ENCODE measurements around the gene MEIS2. TPM values are rescaled to one million over a fixed set of nuclear protein-coding genes. Genes with fewer than 3 reads are reported as not detected.

The MEIS2 gene
- total RNA-seq, 1 donor from 2014 or later, result 6.6 TPM

DNA sequence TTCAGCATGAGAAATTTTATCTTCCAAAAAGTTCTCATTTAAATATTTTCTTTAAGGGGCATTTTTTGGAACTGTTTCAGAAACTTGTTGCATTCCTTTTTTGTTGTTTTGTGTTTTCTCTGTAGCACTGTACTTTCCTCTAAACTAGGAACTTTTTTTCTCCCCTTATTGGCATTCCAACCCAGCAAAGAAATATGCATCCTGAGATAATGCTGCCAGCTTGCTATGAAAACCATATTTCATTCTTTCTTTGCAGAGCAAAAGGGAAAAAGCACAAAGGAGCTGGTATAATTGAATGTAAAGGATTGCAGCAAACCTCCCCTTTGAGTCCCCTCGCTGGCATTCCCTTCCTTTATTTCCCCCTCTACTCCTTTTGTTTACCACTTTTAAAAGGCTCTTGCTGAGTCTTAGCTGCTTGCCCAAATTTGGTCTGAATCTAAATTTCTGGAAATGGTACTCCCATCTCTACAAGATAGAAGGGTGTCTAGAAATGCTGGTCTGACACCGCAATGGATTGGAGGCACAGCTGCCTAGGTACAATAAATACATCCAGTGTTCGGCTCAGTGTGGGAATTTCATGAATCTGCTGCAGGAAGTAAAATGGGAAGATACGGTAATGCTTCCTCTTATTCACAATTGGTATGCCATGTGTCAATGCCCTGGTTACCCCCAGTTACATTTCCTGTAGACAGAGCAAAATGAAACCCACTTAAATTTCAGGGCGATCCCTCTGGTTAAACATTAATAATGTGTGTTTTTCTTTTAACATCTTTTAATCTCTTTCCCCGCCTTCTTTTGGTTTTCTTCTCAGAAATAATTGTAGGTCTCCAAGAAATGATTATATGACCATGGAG is 156.6 kb downstream of the MEIS2 start:
- no peak overlapping the region for H3K4me3 ChIP-seq (ENCODE audit: low read depth, low read length)
- H3K27me3 ChIP-seq (ENCODE audit: control insufficient read depth, insufficient read depth, low read length), result no peaks in the 10 kb centered on the region
- DNase-seq (ENCODE audit: low read depth) (no peak), FAIRE-seq (no peak)
- no peaks in the 10 kb centered on the region for H3K36me3 ChIP-seq (ENCODE audit: control insufficient read depth, insufficient read depth, low read length)
- TF ChIP-seq, protein P1, sequence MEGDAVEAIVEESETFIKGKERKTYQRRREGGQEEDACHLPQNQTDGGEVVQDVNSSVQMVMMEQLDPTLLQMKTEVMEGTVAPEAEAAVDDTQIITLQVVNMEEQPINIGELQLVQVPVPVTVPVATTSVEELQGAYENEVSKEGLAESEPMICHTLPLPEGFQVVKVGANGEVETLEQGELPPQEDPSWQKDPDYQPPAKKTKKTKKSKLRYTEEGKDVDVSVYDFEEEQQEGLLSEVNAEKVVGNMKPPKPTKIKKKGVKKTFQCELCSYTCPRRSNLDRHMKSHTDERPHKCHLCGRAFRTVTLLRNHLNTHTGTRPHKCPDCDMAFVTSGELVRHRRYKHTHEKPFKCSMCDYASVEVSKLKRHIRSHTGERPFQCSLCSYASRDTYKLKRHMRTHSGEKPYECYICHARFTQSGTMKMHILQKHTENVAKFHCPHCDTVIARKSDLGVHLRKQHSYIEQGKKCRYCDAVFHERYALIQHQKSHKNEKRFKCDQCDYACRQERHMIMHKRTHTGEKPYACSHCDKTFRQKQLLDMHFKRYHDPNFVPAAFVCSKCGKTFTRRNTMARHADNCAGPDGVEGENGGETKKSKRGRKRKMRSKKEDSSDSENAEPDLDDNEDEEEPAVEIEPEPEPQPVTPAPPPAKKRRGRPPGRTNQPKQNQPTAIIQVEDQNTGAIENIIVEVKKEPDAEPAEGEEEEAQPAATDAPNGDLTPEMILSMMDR (IDR thresholded peaks at IDR 0.05; ENCODE audit: insufficient read depth, low read length, severe bottlenecking), result no peak

GRCh38 chr15:36942248-36942827 is 158.0 kb downstream of the MEIS2 start:
- H3K36me3 ChIP-seq (ENCODE audit: control insufficient read depth, insufficient read depth, low read length), result no peaks in the 10 kb centered on the region
- no peaks in the 10 kb centered on the region for H3K27me3 ChIP-seq (ENCODE audit: control insufficient read depth, insufficient read depth, low read length)
- TF ChIP-seq, protein P1 (IDR thresholded peaks at IDR 0.05; ENCODE audit: insufficient read depth, low read length, severe bottlenecking), result no peak
- FAIRE-seq, result no peak
- no peak overlapping the region for H3K4me3 ChIP-seq (ENCODE audit: low read depth, low read length)
- DNase-seq (ENCODE audit: low read depth), result no peak

GRCh38 chr15:36941798-36942197 is 158.6 kb downstream of the MEIS2 start:
- H3K27me3 ChIP-seq (ENCODE audit: control insufficient read depth, insufficient read depth, low read length), result no peaks in the 10 kb centered on the region
- FAIRE-seq, result no peak
- TF ChIP-seq, protein P1 (IDR thresholded peaks at IDR 0.05; ENCODE audit: insufficient read depth, low read length, severe bottlenecking), result no peak
- H3K36me3 ChIP-seq (ENCODE audit: control insufficient read depth, insufficient read depth, low read length), result no peaks in the 10 kb centered on the region
- H3K4me3 ChIP-seq (ENCODE audit: low read depth, low read length), result no peak overlapping the region
- DNase-seq (ENCODE audit: low read depth), result no peak

- FAIRE-seq, result no peak
- DNase-seq (ENCODE audit: low read depth), result no peak
- TF ChIP-seq, protein P1 (IDR thresholded peaks at IDR 0.05; ENCODE audit: insufficient read depth, low read length, severe bottlenecking), result no peak
These were observed 159.6 kb downstream of the MEIS2 start for GRCh38 chr15:36940636-36941260.

GRCh38 chr15:36940219-36940618 is 160.1 kb downstream of the MEIS2 start:
- no peak for DNase-seq (ENCODE audit: low read depth)
- H3K4me3 ChIP-seq (ENCODE audit: low read depth, low read length), result no peak overlapping the region
- no peaks in the 10 kb centered on the region for H3K27me3 ChIP-seq (ENCODE audit: control insufficient read depth, insufficient read depth, low read length)
- no peak for FAIRE-seq
- no peaks in the 10 kb centered on the region for H3K36me3 ChIP-seq (ENCODE audit: control insufficient read depth, insufficient read depth, low read length)
- TF ChIP-seq, protein P1 (IDR thresholded peaks at IDR 0.05; ENCODE audit: insufficient read depth, low read length, severe bottlenecking), result no peak

More at GRCh38 chr15:36940636-36941260, 159.6 kb downstream of the MEIS2 start:
- no peaks in the 10 kb centered on the region for H3K27me3 ChIP-seq (ENCODE audit: control insufficient read depth, insufficient read depth, low read length)
- H3K4me3 ChIP-seq (ENCODE audit: low read depth, low read length), result no peak overlapping the region
- no peaks in the 10 kb centered on the region for H3K36me3 ChIP-seq (ENCODE audit: control insufficient read depth, insufficient read depth, low read length)

All from bronchial epithelial cell (primary cell).